DOHH2 (cell line): Measurements from ENCODE around the gene OXSR1.

Experiments used
- H3F3A ChIP-seq: fragments of 200-600 bp; sonication (generic), shearing (Covaris generic); 2 replicates; pipeline ENCODE4 v1.6.0; 2016; ENCODE audit warnings: antibody characterized with exemption, mild to moderate bottlenecking; ENCODE audit not compliant: control insufficient read depth, insufficient read depth
- H3K27ac ChIP-seq: fragments of 200-600 bp; sonication (generic); 2 replicates; pipeline ENCODE4 v1.5.1; 2014; ENCODE audit warnings: low read depth, mild to moderate bottlenecking, low read length, moderate library complexity
- H3K27me3 ChIP-seq: fragments of 200-600 bp; sonication (generic); 2 replicates; pipeline ENCODE4 v1.6.1; 2014; ENCODE audit warnings: mild to moderate bottlenecking, low read length, mixed read lengths; ENCODE audit not compliant: control insufficient read depth
- H3K36me3 ChIP-seq: fragments of 200-600 bp; sonication (generic); 2 replicates; pipeline ENCODE4 v1.6.1; 2014; ENCODE audit warnings: mild to moderate bottlenecking, low read length, moderate library complexity, mixed read lengths; ENCODE audit not compliant: control insufficient read depth
- H3K4me1 ChIP-seq: fragments of 200-600 bp; sonication (generic); 2 replicates; pipeline ENCODE4 v1.6.1; 2014; ENCODE audit warnings: mild to moderate bottlenecking, low read length, mixed read lengths; ENCODE audit not compliant: control insufficient read depth
- H3K4me2 ChIP-seq: fragments of 200-600 bp; sonication (generic); 2 replicates; pipeline ENCODE4 v1.6.0; 2014; ENCODE audit warnings: mild to moderate bottlenecking, low read length, moderate library complexity
- H3K4me3 ChIP-seq: fragments of 200-600 bp; sonication (generic); 2 replicates; pipeline ENCODE4 v1.5.1; 2014; ENCODE audit warnings: mild to moderate bottlenecking, low read length, mixed read lengths
- H3K79me2 ChIP-seq: fragments of 200-600 bp; sonication (generic); 2 replicates; pipeline ENCODE4 v1.6.1; 2014; ENCODE audit warnings: mild to moderate bottlenecking, low read length, mixed read lengths; ENCODE audit not compliant: control insufficient read depth
- H3K9me2 ChIP-seq: fragments of 200-600 bp; sonication (generic); replicated peaks from 2 replicates; pipeline ENCODE4 v1.6.1; 2014; ENCODE audit warnings: mild to moderate bottlenecking, low read length, mixed read lengths; ENCODE audit not compliant: control insufficient read depth
- H3K9me3 ChIP-seq: fragments of 200-600 bp; sonication (generic); 2 replicates; pipeline ENCODE4 v1.6.1; 2014; ENCODE audit warnings: antibody characterized with exemption, low read length, mixed read lengths; ENCODE audit not compliant: control insufficient read depth, insufficient read depth
- H4K20me1 ChIP-seq: fragments of 200-600 bp; sonication (generic); 2 replicates; pipeline ENCODE4 v1.6.0; 2014; ENCODE audit warnings: low read depth, mild to moderate bottlenecking, antibody characterized with exemption, low read length, moderate library complexity; ENCODE audit not compliant: control insufficient read depth, insufficient read depth
- EZH2phosphoT487 ChIP-seq: fragments of 200-600 bp; sonication (generic); IDR thresholded peaks from 2 replicates; pipeline ENCODE4 v1.6.1; 2017; ENCODE audit warnings: borderline replicate concordance, mild to moderate bottlenecking, antibody characterized with exemption, low read length, moderate library complexity, mixed read lengths
- TF ChIP-seq, protein P1 (sequence below): fragments of 200-600 bp; sonication (generic); IDR thresholded peaks from one replicate; pipeline ENCODE4 v1.5.1; 2014; ENCODE audit warnings: antibody characterized with exemption, mild to moderate bottlenecking, low read depth, low read length; ENCODE audit not compliant: poor library complexity, severe bottlenecking

The OXSR1 gene

DNA sequence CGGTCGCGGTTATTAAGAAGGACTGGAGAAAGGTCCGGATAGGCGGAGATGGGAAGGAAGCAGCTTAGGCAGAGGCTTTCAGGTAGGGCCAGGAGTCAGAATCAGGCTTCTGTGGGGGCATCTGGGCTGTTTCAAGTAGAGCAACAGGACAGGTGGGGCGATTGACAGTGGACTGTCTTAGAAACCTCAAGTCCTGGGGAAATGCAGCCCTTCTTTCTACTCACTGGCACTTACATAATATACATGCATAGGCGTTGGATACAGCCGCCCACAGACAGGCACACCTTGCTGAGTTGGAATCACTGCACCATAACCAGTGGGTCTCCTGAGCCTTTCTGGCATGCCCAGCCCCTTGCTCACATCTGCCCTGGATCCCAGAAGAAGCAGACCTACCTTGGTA is 26.1 kb upstream of the OXSR1 start:
- Histone ChIP-seq H4K20me1 (0 out of 2 replicates have a peak, but pooled peaks cover 3% of the 10 kb centered on the region), H3K4me3 (peak overlapping the region; percentile 90), H3K4me1 (peaks cover 44% of the 10 kb centered on the region), H3K36me3 (peaks cover 53% of the 10 kb centered on the region), H3K9me2 (no peaks in the 10 kb centered on the region), H3F3A (peaks cover 2% of the 10 kb centered on the region; the same call in 1 of the 2 replicates), H3K27me3 (no peaks in the 10 kb centered on the region), H3K9me3 (no peaks in the 10 kb centered on the region), H3K79me2 (peaks cover 48% of the 10 kb centered on the region), H3K4me2 (peak overlapping the region; percentile 65), H3K27ac (peak overlapping the region; percentile 37)
- TF ChIP-seq, protein P1, sequence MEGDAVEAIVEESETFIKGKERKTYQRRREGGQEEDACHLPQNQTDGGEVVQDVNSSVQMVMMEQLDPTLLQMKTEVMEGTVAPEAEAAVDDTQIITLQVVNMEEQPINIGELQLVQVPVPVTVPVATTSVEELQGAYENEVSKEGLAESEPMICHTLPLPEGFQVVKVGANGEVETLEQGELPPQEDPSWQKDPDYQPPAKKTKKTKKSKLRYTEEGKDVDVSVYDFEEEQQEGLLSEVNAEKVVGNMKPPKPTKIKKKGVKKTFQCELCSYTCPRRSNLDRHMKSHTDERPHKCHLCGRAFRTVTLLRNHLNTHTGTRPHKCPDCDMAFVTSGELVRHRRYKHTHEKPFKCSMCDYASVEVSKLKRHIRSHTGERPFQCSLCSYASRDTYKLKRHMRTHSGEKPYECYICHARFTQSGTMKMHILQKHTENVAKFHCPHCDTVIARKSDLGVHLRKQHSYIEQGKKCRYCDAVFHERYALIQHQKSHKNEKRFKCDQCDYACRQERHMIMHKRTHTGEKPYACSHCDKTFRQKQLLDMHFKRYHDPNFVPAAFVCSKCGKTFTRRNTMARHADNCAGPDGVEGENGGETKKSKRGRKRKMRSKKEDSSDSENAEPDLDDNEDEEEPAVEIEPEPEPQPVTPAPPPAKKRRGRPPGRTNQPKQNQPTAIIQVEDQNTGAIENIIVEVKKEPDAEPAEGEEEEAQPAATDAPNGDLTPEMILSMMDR = no peak
- TF ChIP-seq EZH2phosphoT487 = no peak

DNA sequence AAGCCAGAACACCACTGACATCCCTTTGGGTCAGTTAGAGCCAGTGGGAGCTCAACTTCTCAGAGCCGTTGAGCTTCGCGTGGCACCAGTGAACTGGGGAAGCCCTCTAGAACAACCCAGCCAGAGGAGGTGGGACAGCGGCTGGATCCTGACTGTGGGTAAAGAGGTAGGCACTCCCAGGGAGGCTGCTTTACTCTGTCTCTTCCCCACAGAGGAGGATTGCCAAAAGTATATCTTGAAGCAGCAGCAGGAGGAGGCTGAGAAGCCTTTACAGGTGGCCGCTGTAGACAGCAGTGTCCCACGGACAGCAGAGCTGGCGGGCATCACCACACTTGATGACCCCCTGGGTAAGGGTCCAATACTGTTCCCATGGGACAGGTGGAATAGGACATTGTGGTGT is 25.7 kb upstream of the OXSR1 start:
- peak overlapping the region; percentile 65 for H3K4me2 ChIP-seq
- H3F3A ChIP-seq = peaks cover 2% of the 10 kb centered on the region; the same call in 1 of the 2 replicates
- H3K27ac ChIP-seq = no peak overlapping the region
- peaks cover 45% of the 10 kb centered on the region for H3K4me1 ChIP-seq
- H3K79me2 ChIP-seq = peaks cover 48% of the 10 kb centered on the region
- TF ChIP-seq, protein P1 = no peak
- TF ChIP-seq EZH2phosphoT487 = no peak
- H3K36me3 ChIP-seq = peaks cover 48% of the 10 kb centered on the region
- H3K9me2 ChIP-seq = no peaks in the 10 kb centered on the region
- peak overlapping the region; percentile 90 for H3K4me3 ChIP-seq
- H3K27me3 ChIP-seq = no peaks in the 10 kb centered on the region
- H3K9me3 ChIP-seq = no peaks in the 10 kb centered on the region
- H4K20me1 ChIP-seq = 0 out of 2 replicates have a peak, but pooled peaks cover 3% of the 10 kb centered on the region

DNA sequence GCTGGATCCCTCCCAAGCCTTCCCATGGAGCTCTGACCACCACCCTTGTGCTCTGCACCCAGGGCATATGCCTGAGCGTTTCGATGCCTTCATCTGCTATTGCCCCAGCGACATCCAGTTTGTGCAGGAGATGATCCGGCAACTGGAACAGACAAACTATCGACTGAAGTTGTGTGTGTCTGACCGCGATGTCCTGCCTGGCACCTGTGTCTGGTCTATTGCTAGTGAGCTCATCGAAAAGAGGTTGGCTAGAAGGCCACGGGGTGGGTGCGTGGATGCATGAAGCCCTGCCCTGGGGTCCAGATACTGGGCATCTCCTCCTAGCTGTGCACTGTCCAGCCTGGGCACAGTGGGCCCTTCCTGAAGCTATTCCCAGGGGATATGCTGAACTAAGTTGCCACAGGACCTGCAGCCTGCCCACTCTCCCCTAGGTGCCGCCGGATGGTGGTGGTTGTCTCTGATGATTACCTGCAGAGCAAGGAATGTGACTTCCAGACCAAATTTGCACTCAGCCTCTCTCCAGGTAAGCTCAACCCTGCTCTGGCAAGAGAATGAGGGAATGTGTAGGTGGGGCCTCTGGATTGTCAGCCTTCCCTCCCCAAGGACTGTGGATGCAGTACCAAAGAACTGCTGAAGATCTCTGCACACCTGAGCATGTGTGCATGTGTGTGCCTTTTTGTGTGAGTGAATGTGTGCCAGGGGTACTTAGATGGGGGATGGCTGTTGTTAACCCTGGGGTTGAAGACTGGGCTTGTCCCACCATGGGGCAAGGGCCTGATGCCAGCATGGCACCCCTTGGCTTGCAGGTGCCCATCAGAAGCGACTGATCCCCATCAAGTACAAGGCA is 24.8 kb upstream of the OXSR1 start:
- Histone ChIP-seq H3K36me3 (peaks cover 41% of the 10 kb centered on the region), H3K27me3 (no peaks in the 10 kb centered on the region), H4K20me1 (0 out of 2 replicates have a peak, but pooled peaks cover 3% of the 10 kb centered on the region), H3K79me2 (peaks cover 42% of the 10 kb centered on the region), H3K4me1 (peaks cover 39% of the 10 kb centered on the region), H3K9me2 (no peaks in the 10 kb centered on the region), H3K4me2 (peak overlapping the region; percentile 65), H3K4me3 (peak overlapping the region; percentile 90; the same call in 1 of the 2 replicates), H3K9me3 (no peaks in the 10 kb centered on the region), H3K27ac (no peak overlapping the region), H3F3A (peaks cover 2% of the 10 kb centered on the region; the same call in 1 of the 2 replicates)
- no peak for TF ChIP-seq EZH2phosphoT487
- TF ChIP-seq, protein P1 = no peak
